Activated CD4-positive, CD25-positive, alpha-beta regulatory T cell treated with anti-CD3 and anti-CD28 coated beads, Interleukin-2, amount 50 U/mL, for 16 hours (primary cell): ENCODE results near the gene PTPRJ.

Experiments used
- DNase-seq: peaks from one replicate; pipeline ENCODE4 v3.0.0-alpha.2; 2020; ENCODE audit warnings: low read depth, low spot score

The PTPRJ gene

GRCh38 chr11:48063424-48063978, 83.1 kb downstream of the PTPRJ start:
- no peak for DNase-seq

GRCh38 chr11:48064306-48064705, 83.9 kb downstream of the PTPRJ start:
- no peak for DNase-seq

GRCh38 chr11:48066881-48067800, 86.8 kb downstream of the PTPRJ start:
- DNase-seq, result no peak

- DNase-seq, result no peak
Measured at GRCh38 chr11:48073031-48073861, 92.9 kb downstream of the PTPRJ start.

GRCh38 chr11:48074425-48075181, 94.2 kb downstream of the PTPRJ start:
- DNase-seq, result no peak

- no peak for DNase-seq
Measured at GRCh38 chr11:48075637-48076036, 95.3 kb downstream of the PTPRJ start.

GRCh38 chr11:48077251-48077650, 96.9 kb downstream of the PTPRJ start:
- no peak for DNase-seq

GRCh38 chr11:48078689-48079088, 98.3 kb downstream of the PTPRJ start:
- DNase-seq, result no peak

GRCh38 chr11:48079596-48079995, 99.2 kb downstream of the PTPRJ start:
- DNase-seq, result no peak

- DNase-seq, result no peak
Measured at GRCh38 chr11:48080301-48080861, 100.0 kb downstream of the PTPRJ start.

- DNase-seq, result no peak
Measured at GRCh38 chr11:48081151-48082010, 101.0 kb downstream of the PTPRJ start.

- DNase-seq, result no peak
Measured at GRCh38 chr11:48082771-48083170, 102.4 kb downstream of the PTPRJ start.

- DNase-seq, result no peak
Measured at GRCh38 chr11:48083421-48083820, 103.1 kb downstream of the PTPRJ start.

- DNase-seq, result no peak
Measured at GRCh38 chr11:48085688-48086087, 105.3 kb downstream of the PTPRJ start.

- DNase-seq, result no peak
Measured at GRCh38 chr11:48087422-48087821, 107.1 kb downstream of the PTPRJ start.

- DNase-seq, result no peak
Measured at GRCh38 chr11:48087974-48088681, 107.8 kb downstream of the PTPRJ start.

GRCh38 chr11:48088682-48089050, 108.3 kb downstream of the PTPRJ start:
- no peak for DNase-seq

GRCh38 chr11:48090174-48090573, 109.8 kb downstream of the PTPRJ start:
- DNase-seq, result no peak

- DNase-seq, result no peak
Measured at GRCh38 chr11:48091426-48092102, 111.2 kb downstream of the PTPRJ start.
